ENCODE measurements around the gene RBBP8NL.
"Not testable (repeated sequence)": the region's sequence is repeated elsewhere in the genome, so short reads cannot be mapped to it uniquely, and the experiment has no call there.

The RBBP8NL gene

GRCh38 chr20:62381202-62381797 is 46.0 kb downstream of the RBBP8NL start:
- H3K36me3 ChIP-seq (ENCODE audit: control insufficient read depth, insufficient read depth, low read length, severe bottlenecking), result peaks cover 8% of the 10 kb centered on the region
- peak; percentile 42 for DNase-seq (ENCODE audit: low read depth)
- no peaks in the 10 kb centered on the region for H3K9me3 ChIP-seq (ENCODE audit: control insufficient read depth, low read length)
- no peaks in the 10 kb centered on the region for H3K27me3 ChIP-seq (replicated peaks; ENCODE audit: control insufficient read depth, insufficient read depth, low read length)
- H3K9ac ChIP-seq (ENCODE audit: low read length), result no peak overlapping the region
- peaks cover 20% of the 10 kb centered on the region for H3K4me1 ChIP-seq (ENCODE audit: control insufficient read depth, insufficient read depth, low read length)
- no peak overlapping the region for H3K4me3 ChIP-seq (ENCODE audit: low read length)

- DNase-seq (ENCODE audit: low read depth), result no peak
- H3K9ac ChIP-seq (ENCODE audit: low read length), result no peak overlapping the region
- peaks cover 8% of the 10 kb centered on the region for H3K36me3 ChIP-seq (ENCODE audit: control insufficient read depth, insufficient read depth, low read length, severe bottlenecking)
- H3K9me3 ChIP-seq (ENCODE audit: control insufficient read depth, low read length), result no peaks in the 10 kb centered on the region
- H3K27me3 ChIP-seq (replicated peaks; ENCODE audit: control insufficient read depth, insufficient read depth, low read length), result no peaks in the 10 kb centered on the region
- no peak overlapping the region for H3K4me3 ChIP-seq (ENCODE audit: low read length)
- peaks cover 25% of the 10 kb centered on the region for H3K4me1 ChIP-seq (ENCODE audit: control insufficient read depth, insufficient read depth, low read length)
These were observed 49.1 kb downstream of the RBBP8NL start for GRCh38 chr20:62378215-62378614.

GRCh38 chr20:62377615-62378178 is 49.6 kb downstream of the RBBP8NL start:
- H3K36me3 ChIP-seq (ENCODE audit: control insufficient read depth, insufficient read depth, low read length, severe bottlenecking), result peaks cover 8% of the 10 kb centered on the region
- peak overlapping the region; percentile 21 for H3K9ac ChIP-seq (ENCODE audit: low read length)
- H3K4me1 ChIP-seq (ENCODE audit: control insufficient read depth, insufficient read depth, low read length), result peaks cover 25% of the 10 kb centered on the region
- H3K27me3 ChIP-seq (replicated peaks; ENCODE audit: control insufficient read depth, insufficient read depth, low read length), result no peaks in the 10 kb centered on the region
- DNase-seq (ENCODE audit: low read depth), result no peak
- H3K4me3 ChIP-seq (ENCODE audit: low read length), result no peak overlapping the region
- no peaks in the 10 kb centered on the region for H3K9me3 ChIP-seq (ENCODE audit: control insufficient read depth, low read length)

- no peaks in the 10 kb centered on the region for H3K27me3 ChIP-seq (replicated peaks; ENCODE audit: control insufficient read depth, insufficient read depth, low read length)
- H3K4me3 ChIP-seq (ENCODE audit: low read length), result no peak overlapping the region
- H3K9me3 ChIP-seq (ENCODE audit: control insufficient read depth, low read length), result no peaks in the 10 kb centered on the region
- H3K4me1 ChIP-seq (ENCODE audit: control insufficient read depth, insufficient read depth, low read length), result peaks cover 25% of the 10 kb centered on the region
- no peak for DNase-seq (ENCODE audit: low read depth)
- H3K9ac ChIP-seq (ENCODE audit: low read length), result peak overlapping the region; percentile 56
- H3K36me3 ChIP-seq (ENCODE audit: control insufficient read depth, insufficient read depth, low read length, severe bottlenecking), result peaks cover 6% of the 10 kb centered on the region
These were observed 50.3 kb downstream of the RBBP8NL start for GRCh38 chr20:62377064-62377461.

GRCh38 chr20:62376112-62377063 is 51.0 kb downstream of the RBBP8NL start:
- Histone ChIP-seq H3K9me3 (ENCODE audit: control insufficient read depth, low read length) (no peaks in the 10 kb centered on the region), H3K4me3 (ENCODE audit: low read length) (no peak overlapping the region), H3K4me1 (ENCODE audit: control insufficient read depth, insufficient read depth, low read length) (peaks cover 25% of the 10 kb centered on the region), H3K9ac (ENCODE audit: low read length) (peak overlapping the region; percentile 56), H3K36me3 (ENCODE audit: control insufficient read depth, insufficient read depth, low read length, severe bottlenecking) (no peaks in the 10 kb centered on the region), H3K27me3 (replicated peaks; ENCODE audit: control insufficient read depth, insufficient read depth, low read length) (no peaks in the 10 kb centered on the region)
- DNase-seq (ENCODE audit: low read depth), result peak; percentile 38

- Histone ChIP-seq H3K27me3 (replicated peaks; ENCODE audit: control insufficient read depth, insufficient read depth, low read length) (no peaks in the 10 kb centered on the region), H3K4me3 (ENCODE audit: low read length) (no peak overlapping the region), H3K36me3 (ENCODE audit: control insufficient read depth, insufficient read depth, low read length, severe bottlenecking) (no peaks in the 10 kb centered on the region), H3K9me3 (ENCODE audit: control insufficient read depth, low read length) (no peaks in the 10 kb centered on the region), H3K9ac (ENCODE audit: low read length) (no peak overlapping the region), H3K4me1 (ENCODE audit: control insufficient read depth, insufficient read depth, low read length) (peaks cover 33% of the 10 kb centered on the region)
- no peak for DNase-seq (ENCODE audit: low read depth)
These were observed 52.8 kb downstream of the RBBP8NL start for GRCh38 chr20:62374331-62375152.

GRCh38 chr20:62373631-62374179 is 53.6 kb downstream of the RBBP8NL start:
- H3K4me1 ChIP-seq (ENCODE audit: control insufficient read depth, insufficient read depth, low read length), result peaks cover 40% of the 10 kb centered on the region
- not testable (repeated sequence) for H3K9ac ChIP-seq (ENCODE audit: low read length); H3K4me3 ChIP-seq (ENCODE audit: low read length); H3K9me3 ChIP-seq (ENCODE audit: control insufficient read depth, low read length); H3K36me3 ChIP-seq (ENCODE audit: control insufficient read depth, insufficient read depth, low read length, severe bottlenecking); DNase-seq (ENCODE audit: low read depth); H3K27me3 ChIP-seq (replicated peaks; ENCODE audit: control insufficient read depth, insufficient read depth, low read length)

GRCh38 chr20:62372042-62372993 is 55.0 kb downstream of the RBBP8NL start:
- Histone ChIP-seq H3K36me3 (ENCODE audit: control insufficient read depth, insufficient read depth, low read length, severe bottlenecking) (no peaks in the 10 kb centered on the region), H3K4me1 (ENCODE audit: control insufficient read depth, insufficient read depth, low read length) (peaks cover 53% of the 10 kb centered on the region), H3K9me3 (ENCODE audit: control insufficient read depth, low read length) (no peaks in the 10 kb centered on the region), H3K4me3 (ENCODE audit: low read length) (no peak overlapping the region), H3K9ac (ENCODE audit: low read length) (no peak overlapping the region), H3K27me3 (replicated peaks; ENCODE audit: control insufficient read depth, insufficient read depth, low read length) (no peaks in the 10 kb centered on the region)
- DNase-seq (ENCODE audit: low read depth), result no peak

GRCh38 chr20:62371588-62372041 is 55.7 kb downstream of the RBBP8NL start:
- H3K4me3 ChIP-seq (ENCODE audit: low read length), result no peak overlapping the region
- no peak overlapping the region for H3K9ac ChIP-seq (ENCODE audit: low read length)
- H3K9me3 ChIP-seq (ENCODE audit: control insufficient read depth, low read length), result no peaks in the 10 kb centered on the region
- DNase-seq (ENCODE audit: low read depth), result no peak
- no peaks in the 10 kb centered on the region for H3K27me3 ChIP-seq (replicated peaks; ENCODE audit: control insufficient read depth, insufficient read depth, low read length)
- H3K36me3 ChIP-seq (ENCODE audit: control insufficient read depth, insufficient read depth, low read length, severe bottlenecking), result no peaks in the 10 kb centered on the region
- H3K4me1 ChIP-seq (ENCODE audit: control insufficient read depth, insufficient read depth, low read length), result peaks cover 51% of the 10 kb centered on the region
